Measurements from ENCODE around the gene HES3.
A peak's percentile ranks its signal among the peaks of the same experiment; 100 is the strongest.

Gene HES3, protein sequence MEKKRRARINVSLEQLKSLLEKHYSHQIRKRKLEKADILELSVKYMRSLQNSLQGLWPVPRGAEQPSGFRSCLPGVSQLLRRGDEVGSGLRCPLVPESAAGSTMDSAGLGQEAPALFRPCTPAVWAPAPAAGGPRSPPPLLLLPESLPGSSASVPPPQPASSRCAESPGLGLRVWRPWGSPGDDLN

DNA sequence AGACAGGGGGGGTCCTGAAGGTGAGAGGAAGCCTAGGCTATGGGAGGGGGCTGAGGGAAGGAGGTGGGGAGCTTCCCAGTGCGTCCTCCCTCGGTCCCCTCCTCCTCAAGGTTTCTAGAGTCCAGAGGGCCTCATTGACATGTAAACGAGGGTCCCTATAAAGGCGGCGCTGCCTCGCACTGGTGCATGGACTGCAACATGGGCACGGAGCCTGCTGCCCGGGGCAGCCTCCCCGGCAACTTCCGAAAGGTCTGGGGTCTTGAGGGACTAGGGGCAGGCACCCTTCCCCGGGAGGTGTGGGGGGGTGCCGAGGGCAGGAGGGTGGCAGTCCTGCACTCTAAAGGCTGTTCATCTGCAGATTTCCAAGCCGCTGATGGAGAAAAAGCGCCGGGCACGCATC, at the start of gene HES3:
HES3 (plus strand) TSS at position 187 of the 400 bp plus-strand sequence; CDS start at position 374, 187 bp downstream.
- DNase-seq: no peak

DNA sequence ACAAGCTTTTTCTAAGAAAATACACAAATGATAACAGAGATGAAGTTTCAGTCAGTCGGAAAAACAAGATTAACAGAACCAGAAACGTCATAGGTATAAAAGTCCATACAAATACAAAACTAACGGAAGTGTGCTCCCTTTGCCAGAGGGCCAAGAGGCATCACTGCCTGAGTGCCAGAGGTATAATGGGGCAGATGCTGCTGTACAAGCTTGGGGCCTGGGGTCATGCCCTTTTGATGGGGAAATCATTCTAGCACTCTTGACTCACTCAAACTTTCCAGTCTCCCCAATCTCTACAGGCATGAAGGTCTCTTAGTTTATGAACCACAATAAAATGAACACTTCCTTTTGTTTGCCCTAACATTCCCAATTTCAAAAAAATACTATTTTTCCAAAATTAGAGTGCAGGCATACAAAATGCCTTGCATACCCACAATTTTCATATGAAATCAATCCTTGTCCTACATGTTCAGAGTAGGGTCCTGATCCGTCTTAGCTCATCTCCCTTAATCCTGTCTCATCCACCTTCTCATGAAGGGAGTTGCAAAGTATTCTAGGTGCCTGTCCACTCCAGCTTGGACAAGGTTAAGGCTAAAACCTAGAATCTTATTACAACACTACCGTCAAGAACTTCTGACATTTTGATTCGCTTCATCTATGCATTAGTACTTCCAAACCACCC, 46.1 kb upstream of the HES3 start:
- no peak for DNase-seq

DNA sequence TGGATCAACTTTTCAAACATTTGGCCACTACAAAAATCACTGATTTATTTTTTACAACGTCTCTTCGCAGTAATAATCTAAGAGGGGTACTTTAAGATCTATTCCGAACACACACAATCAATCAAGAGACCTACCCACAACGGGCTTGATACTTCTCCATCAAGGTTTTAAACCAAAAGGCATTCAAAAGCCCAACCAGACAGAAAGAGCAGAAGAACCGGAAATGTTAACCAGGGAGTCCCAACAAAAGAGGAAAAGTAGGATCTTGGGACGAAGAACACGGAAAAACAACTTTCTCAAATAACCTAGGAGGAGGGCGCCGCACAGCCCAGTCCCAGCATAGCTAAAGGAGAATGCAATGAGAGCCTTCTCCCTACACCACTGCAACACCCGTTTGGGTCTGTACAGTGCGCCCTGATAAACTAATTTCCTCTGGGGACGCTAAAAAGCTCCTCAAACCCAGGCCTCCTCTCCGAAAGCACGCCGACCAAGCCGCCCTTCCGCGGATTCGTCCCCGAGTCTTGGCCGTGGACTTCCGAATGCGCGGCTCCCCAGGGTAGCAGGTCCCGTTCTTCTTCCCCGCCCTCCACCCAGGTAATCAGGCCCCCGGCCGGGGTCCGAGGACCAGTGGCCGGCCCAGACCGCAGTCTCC, 45.2 kb upstream of the HES3 start:
- no peak for DNase-seq

DNA sequence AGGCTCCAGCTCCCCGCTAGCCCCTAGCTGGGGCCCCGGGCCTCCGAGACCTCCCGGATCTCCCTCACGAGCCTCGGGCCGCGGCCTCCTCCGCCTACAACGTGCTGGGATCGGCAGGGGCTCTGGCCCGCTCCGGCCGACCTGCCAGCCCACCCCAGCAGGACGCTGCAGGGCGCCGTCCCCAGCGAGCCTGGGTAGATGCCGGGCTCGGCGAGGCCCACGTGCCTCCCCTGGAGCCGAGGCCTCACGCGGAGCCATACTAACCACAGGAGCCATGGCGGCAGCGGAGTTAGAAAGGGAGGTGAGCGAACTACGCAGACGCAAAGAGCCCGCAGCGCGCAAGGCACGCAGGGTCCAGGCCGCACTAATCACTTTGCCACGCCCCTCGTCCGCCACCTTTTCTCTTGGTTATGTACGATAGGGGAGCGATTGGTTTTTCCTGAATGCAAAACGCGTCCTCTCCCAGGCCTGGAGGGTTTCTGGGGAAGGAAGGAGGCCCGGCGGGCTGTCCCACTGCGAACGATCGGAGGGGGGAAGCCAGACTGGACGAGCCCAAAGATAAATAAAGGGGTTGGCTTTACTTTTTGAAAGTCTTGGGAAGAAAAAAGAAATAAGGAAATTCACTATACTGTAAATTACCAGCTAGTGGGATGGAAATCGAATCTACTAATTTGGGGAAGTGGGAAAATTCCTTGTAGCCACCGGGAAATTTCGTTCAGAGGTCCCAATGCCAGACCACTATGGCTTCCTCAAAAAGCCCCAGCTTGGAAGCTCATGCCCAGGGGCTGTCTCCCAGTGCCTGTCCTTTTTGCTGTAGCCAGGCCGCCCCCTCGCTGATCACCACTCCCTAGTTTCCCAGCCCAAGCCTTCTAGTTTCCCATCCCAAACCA, 44.4 kb upstream of the HES3 start, which contains the start of gene RPL22:
RPL22 (minus strand) TSS at position 298 of the 890 bp plus-strand sequence; CDS start at position 276, 22 bp downstream.
- peak; percentile 100 for DNase-seq

DNA sequence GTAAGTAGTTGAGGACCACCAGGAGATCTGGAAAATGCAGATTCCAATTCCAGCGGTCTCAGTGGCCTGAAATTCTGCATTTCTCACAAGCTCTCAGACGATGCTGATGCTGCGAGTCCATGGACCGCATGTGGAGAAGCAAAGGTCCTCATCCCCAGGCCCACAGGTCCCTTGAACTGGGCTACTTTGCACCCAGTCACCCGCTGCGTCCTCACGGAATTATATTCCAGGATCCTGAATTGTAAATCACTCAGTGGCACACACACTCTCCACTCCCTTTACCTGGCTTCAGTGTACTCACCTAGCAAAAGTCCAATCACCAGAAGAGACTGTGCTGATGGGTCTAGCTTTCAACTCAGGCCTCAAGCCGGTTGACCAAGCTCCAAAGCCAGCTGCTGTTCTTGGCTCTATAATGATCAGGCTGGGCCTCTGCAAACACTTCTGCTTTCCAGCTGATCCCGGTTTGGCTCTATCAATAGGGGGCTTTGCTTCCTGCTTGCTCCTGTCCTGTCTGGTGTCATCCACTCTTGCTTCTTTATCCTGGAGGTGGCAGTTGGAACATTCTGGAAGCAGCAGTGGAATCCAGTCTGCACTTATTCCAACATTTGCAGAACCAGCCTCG, 43.7 kb upstream of the HES3 start:
- no peak for DNase-seq

DNA sequence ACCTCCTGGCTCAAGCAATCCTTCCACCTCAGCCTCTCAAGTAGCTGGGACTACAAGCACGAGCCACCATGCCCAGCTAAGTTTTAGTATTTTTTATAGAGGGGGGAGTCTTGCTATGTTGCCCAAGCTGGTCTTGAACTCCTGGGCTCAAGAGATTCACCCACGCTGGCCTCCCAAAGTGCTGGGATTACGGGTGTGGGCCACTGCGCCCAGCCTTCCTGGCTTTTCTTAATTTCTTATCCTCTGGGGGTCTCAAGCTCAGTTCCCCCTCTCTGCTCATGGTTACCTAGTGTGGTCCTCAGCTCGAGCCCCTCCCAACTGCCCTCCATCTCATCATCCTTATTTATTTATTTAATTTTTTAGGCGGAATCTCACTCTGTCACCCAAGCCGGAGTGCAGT, 41.7 kb upstream of the HES3 start:
- no peak for DNase-seq

DNA sequence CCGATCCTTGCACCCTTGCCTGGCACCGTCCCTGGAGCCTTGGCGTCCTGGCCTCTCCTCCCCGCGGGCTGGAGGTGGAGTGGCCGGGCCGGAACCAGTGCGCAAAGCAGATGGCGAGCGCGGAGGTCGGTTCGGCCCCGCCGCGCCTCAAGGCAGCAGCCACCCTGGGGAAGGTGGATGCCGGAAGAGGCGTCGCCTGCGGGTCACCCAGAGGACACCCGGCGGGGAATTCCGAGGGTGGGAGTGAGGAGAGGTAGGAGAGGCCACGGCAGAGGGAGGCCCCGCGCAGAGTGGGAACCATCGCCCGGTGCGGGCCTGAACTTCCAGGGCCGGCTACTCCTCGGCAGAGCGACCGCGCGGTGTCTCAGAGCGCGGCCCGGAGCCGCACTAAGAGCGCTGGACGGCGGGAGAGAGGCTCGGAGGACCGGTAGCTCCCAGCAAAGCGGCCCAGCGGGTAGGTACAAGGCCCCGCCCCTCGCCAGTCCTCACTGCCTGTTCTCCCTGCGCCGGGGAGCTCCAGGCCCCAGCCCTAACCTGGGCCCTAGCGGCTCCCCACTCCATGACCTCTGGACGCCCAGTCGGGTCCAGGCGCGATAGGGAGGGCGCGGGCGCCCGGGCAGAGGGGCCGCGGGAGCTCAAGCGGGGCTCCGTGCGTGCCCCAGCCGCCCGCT, 38.0 kb upstream of the HES3 start, which contains the start of gene RNF207:
RNF207 (plus strand) TSS at position 271 of the 671 bp plus-strand sequence. CDS start 417 bp downstream, outside the sequence.
- DNase-seq: peak; percentile 63

DNA sequence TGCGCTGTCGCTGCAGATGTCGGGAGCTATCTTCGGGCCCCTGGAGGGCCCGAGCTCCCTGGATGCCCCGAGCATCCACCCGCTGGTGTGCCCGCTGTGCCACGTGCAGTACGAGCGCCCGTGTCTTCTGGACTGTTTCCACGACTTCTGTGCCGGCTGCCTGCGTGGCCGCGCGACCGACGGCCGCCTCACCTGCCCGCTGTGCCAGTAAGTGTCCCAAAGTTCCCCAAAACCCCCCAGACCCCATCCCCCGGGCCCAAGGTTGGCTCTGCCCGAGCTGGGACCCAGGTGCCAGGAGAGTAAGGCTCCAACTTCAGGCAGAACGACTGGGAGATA, 37.5 kb upstream of the HES3 start:
- no peak for DNase-seq

DNA sequence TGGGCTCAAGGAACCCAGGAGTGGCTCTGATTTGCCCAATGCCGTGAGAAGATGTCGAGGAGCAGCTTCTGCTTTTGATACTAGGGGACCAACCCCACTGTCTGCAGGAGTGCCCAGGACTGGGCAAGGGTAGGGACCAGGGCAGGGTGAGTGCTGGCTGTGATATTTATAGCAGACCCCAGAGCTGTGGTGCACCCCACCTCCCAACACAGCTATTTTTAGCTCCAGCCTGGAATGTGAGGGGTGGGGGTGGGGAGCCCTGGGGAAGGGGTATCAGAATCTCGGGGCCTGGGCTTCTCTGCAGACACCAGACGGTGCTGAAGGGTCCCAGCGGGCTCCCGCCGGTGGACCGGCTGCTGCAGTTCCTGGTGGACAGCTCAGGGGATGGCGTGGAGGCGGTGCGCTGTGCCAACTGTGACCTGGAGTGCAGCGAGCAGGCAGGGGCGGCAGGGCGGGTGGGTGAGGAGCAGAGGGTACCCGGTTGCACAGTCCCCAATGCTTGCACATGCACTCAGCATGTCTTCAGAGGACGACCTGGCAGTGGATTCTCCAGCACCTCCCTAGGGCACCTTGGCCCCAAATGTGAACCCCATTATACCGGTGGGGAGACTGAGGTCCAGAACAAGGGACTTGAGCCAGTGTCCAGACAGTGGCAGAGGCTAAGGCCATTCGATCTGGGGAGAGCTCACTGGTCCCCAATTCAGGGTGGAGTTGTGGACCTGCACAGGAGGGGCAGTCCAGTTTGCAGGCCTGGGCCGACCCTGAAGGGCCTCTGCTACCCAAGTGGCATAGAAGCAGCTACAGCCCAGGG, 36.7 kb upstream of the HES3 start:
- DNase-seq: no peak

DNA sequence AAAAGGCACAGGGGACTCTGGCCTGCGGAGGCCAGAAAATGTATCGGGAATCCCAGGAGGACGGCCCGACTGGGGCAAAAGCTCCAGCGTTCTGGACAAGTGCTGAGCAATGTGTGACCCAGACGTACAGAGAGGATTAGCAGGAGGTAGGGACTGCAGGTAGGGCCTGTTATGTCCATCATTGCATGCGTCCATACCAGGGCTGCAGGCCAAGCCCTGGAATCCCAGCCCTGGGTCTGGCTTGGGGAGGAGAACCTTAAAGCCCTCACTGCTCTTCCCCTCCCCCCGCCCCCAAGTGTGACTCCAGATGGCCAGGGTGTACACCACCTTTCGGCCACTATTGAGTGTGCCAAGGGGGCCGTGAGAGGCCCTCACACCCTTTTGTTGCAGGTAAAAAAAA, 36.1 kb upstream of the HES3 start:
- no peak for DNase-seq

DNA sequence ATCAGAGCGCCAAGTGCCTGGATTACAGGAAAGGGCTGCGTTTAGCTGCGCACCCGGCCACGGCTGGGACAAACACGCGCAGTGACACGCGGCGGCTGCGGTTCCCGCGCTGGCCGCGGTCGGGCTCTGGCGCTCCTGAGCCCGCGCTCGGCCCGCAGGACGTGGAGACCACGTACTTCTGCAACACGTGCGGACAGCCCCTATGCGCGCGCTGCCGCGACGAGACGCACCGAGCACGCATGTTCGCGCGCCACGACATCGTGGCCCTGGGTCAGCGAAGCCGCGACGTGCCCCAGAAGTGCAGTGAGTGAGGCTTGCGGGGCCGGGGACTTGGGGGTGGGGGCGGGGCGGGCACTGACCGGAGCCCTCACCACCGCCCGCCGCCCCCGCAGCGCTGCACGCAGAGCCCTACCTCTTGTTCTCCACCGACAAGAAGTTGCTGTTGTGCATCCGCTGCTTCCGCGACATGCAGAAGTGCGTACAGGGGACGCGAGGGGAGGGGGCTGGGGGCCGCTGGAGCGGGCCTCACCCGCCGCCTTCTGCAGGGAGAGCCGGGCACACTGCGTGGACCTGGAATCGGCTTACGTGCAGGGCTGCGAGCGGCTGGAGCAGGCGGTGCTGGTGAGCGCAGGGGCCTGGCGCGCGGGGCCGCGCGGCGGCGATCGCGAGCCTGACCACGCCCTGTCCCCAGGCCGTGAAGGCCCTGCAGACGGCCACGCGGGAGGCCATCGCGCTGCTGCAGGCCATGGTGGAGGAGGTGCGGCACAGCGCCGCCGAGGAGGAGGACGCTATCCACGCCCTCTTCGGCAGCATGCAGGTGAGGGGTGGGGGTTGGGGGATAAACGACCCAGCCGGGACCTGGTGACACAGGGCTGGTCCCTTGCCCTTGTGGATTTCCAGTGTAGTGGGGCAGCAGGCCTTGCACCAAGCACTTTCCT, 35.0 kb upstream of the HES3 start:
- peak; percentile 51 for DNase-seq

DNA sequence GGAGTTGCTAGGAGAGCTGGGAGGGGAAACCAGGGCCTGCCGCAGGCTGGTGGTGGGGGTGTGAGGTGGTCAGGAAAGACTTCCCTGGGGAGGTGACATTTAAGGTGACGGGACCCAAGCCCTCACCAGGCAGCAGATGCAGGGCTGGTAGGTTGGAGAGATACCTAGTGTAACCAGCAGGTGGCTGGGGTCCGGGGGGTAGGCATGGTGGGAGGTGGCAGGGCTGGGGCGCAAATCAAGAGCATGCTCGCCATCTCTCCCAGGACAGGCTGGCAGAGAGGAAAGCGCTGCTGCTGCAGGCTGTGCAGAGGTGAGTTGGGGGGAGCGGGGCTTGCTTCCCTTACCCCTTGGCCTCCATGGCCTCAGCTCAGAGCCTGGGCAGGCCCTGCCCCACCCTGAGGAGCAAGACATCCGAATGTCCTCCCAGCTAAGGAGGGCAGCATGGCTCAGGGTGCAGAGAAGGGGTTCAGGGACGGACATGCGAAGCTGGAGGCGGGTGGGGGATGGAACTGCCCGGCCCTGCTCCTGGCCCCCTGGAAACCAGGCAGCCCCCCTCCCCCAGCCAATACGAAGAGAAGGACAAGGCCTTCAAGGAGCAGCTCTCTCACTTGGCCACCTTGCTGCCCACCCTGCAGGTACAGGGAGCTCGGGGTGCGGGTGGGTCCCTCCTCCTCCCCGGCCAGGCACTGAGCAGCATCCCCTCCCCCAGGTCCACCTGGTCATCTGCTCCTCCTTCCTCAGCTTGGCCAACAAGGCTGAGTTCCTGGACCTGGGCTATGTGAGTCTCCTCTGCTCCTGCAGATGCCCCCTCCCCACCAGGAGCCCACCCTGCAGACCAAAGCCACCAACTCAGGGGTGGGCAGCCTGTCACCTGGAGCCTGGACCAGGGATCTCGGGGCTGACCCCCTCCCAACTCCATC, 34.1 kb upstream of the HES3 start:
- no peak for DNase-seq

DNA sequence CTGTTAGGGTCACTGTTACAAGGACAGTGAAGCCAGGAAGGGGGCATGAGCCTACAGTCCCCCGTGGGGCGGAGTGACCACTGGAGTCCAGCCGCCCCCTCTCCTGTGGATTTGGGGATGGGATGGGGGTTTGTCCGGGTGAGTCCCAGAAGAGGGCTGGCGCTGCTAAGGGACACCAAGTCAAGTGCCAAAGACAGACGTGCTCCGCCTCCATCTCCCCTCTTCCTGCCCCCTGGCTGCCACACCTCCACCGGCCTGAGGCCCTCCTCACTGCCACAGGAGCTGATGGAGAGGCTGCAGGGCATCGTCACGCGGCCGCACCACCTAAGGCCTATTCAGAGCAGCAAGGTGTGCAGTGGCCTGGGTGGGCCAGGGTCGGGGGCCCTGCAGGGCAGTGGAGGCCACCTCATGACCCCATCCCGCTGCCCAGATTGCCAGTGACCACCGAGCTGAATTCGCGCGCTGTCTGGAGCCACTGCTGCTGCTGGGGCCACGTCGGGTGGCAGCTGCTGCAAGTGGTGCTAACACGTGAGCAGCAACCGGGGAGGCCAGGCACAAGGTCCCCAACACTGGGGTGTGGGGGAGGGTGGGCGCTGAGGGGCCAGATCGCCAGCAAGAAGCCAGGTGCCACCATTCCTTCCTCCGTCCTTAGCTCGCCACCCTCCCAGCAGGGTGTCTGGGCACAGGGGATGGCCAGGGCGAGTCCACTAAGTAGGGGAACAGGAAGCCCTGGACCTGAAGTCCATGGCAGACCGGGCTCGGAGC, 33.2 kb upstream of the HES3 start:
- no peak for DNase-seq

DNA sequence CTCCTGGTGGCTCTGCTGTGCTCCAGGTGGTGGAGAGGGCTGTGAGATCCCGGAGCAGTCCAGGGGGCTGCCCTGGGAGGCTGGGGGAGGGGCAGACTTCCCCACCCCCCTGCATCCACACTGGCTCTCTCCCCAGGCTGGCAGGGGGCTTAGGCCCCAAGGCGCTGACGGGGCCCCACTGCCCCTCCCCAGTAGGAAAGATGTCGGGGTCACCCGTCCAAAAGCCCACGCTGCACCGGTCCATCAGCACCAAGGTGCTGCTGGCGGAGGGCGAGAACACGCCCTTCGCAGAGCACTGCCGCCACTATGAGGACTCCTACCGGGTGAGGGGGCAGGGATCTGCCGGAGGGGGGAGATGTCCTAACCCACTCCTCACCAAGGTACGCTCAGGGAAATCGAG, 32.2 kb upstream of the HES3 start:
- no peak for DNase-seq

DNA sequence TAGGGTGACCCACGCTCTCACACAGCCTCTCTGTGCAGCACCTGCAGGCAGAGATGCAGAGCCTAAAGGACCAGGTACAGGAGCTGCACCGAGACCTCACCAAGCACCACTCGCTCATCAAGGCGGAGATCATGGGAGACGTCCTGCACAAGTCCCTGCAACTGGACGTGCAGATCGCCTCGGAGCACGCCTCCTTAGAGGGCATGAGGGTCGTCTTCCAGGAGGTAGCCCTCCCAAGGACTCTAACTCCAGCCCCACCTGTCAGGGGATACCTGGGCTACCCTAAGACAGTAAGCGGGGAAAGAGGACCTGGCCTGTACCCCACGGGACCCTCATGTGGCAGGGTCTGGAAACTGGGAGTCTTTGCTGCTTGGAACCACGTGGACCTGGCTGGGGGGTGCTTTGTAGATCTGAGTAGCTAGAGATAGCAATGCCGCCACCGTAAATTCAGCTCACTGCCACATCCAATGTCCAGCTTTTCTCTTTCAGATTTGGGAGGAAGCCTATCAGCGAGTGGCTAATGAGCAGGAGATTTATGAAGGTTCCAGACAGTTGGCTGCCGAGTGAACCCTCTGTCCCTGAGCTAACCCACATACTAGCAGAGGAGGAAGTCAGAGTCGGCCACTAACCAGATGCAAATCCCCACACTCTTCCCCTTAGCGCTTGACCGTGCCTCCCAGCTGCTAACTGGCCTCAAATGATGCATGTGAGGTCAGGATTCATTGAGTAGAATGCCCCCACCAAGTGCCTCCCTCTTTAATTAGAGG, 31.6 kb upstream of the HES3 start:
- no peak for DNase-seq

DNA sequence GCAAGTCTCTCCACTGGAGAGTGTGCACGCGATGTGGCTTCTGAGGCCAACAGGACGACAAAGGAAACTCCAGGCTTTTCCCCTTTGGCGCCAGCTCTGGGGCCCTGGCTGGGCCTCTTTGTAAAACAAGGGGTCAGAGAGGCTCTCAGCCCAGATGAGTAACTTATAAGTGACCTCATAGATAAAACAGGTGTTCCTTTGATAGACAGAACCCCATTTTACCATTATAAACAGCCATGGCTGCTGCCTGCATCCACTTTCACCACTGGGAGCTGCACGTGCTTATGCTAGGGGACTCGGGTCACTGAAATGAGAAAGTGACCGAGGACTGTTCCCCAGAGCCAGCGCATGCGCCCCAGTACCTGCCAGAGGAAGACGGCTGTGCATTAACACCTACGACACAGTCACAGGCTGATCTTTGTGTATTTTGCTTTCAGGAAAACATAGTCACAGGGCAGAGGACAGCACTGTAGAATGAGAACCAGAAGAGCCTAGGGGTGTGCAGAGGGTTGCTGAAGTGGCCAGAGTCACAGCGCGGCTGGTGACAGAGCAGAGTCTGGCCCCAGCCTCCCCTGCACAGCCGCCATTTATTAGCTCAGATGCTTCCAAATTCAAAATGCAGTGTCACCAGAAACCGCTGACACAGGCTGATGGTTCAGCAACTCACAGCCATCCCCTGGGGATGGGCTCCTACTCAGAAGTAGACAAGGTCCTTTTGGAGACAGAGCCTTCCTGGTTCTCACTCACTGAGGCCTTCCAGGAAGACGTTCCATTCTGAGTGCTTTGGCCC, 25.4 kb upstream of the HES3 start:
- no peak for DNase-seq

Measured in fibroblast of upper back skin (primary cell).